HUES6 (cell line): ENCODE data around the gene MST1.
A peak's percentile ranks its signal among the peaks of the same experiment; 100 is the strongest.
"Not testable (repeated sequence)": the region's sequence is repeated elsewhere in the genome, so short reads cannot be mapped to it uniquely, and the experiment has no call there.

Experiments
- H3K27ac ChIP-seq: 2 replicates; pipeline ENCODE4 v1.7.0; 2013; ENCODE audit warnings: low read depth, mild to moderate bottlenecking, low read length, inconsistent platforms
- H3K27me3 ChIP-seq: 2 replicates; pipeline ENCODE4 v1.6.1; 2013; ENCODE audit warnings: low read length; ENCODE audit not compliant: control insufficient read depth, insufficient read depth
- H3K36me3 ChIP-seq: 2 replicates; pipeline ENCODE4 v1.6.1; 2013; ENCODE audit warnings: low read length; ENCODE audit not compliant: control insufficient read depth, insufficient read depth
- H3K4me1 ChIP-seq: 2 replicates; pipeline ENCODE4 v1.6.1; 2013; ENCODE audit warnings: low read length; ENCODE audit not compliant: control insufficient read depth, insufficient read depth
- H3K4me3 ChIP-seq: 2 replicates; pipeline ENCODE4 v1.5.1; 2013; ENCODE audit warnings: low read depth, low read length
- H3K9ac ChIP-seq: one replicate; pipeline ENCODE4 v1.6.1; 2013; ENCODE audit warnings: mild to moderate bottlenecking, low read length
- H3K9me3 ChIP-seq: 2 replicates; pipeline ENCODE4 v1.6.1; 2013; ENCODE audit warnings: low read depth, low read length; ENCODE audit not compliant: control insufficient read depth, insufficient read depth

MST1 gene

DNA sequence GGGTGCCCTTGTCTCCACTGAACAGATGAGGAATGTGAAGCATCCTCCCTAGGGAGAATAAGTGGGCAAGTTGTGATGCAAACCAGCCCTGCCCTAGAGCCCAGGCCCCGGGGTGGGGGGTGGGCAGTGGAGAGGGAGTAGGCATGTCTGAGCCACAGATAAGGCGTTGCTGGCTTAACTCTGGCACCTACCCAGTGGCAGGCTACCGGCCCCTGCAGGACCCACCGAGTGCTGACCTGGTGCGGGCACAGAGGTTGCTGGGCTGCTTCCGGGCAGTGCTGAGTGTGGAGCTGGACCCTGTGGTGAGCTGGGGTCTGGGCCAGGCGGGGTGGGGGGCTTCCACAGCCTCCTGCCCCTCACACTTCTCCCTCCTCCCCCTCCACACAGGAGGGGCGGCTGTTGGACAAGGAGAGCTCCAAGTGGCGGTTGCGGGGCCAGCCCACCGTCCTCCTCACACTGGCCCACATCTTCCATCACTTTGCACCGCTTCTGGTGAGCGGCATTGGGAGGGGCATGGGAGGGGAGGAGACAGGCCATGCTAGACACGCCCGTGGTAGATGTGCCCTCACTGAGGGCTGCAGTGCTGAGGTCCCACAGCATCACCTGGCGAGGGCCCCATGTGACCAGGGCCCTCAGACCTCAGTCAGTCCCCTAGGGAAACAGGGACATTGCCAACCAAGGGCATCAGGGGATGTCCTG lies 10.2 kb upstream of the MST1 start:
- no peaks in the 10 kb centered on the region for H3K9me3 ChIP-seq
- no peak overlapping the region for H3K9ac ChIP-seq
- H3K4me1 ChIP-seq: 0 out of 2 replicates have a peak, but pooled peaks cover 2% of the 10 kb centered on the region
- H3K36me3 ChIP-seq: peaks cover 18% of the 10 kb centered on the region
- no peak overlapping the region for H3K27ac ChIP-seq
- no peaks in the 10 kb centered on the region for H3K27me3 ChIP-seq
- H3K4me3 ChIP-seq: no peak overlapping the region

DNA sequence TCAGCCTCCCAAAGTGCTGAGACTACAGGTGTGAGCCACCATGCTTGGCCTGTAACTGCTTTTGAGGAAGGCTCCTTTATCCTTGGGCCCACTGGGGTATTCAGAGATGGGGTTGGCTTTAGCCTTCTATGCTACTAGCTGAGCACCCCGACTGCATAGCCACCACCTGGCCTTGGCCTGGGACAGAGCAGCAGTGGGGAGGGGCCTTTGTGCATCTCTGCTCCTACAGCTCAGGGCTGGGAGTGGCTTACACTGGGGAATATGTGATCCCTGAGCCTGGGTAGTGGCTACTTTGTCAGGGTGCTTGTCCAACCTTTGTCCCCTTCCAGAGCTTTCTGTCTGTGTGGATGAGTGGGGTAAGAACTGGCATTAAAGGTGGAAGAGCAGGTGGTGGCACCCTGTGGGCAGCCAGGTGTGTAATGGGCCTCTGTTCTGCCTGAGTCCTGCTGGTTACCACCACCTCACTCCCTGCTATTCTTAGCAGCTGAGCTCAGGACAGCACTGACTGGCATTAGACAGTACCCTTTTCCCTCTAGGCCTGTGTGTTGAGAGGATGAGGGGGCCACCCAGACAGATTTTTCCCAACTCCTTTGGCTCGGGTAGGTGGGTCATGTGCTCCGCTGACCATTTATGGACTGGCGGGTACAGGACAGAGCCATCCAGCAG lies 6.2 kb upstream of the MST1 start:
- not testable (repeated sequence) for H3K9me3 ChIP-seq, H3K36me3 ChIP-seq, H3K27ac ChIP-seq, H3K4me3 ChIP-seq, H3K9ac ChIP-seq, H3K4me1 ChIP-seq, H3K27me3 ChIP-seq

DNA sequence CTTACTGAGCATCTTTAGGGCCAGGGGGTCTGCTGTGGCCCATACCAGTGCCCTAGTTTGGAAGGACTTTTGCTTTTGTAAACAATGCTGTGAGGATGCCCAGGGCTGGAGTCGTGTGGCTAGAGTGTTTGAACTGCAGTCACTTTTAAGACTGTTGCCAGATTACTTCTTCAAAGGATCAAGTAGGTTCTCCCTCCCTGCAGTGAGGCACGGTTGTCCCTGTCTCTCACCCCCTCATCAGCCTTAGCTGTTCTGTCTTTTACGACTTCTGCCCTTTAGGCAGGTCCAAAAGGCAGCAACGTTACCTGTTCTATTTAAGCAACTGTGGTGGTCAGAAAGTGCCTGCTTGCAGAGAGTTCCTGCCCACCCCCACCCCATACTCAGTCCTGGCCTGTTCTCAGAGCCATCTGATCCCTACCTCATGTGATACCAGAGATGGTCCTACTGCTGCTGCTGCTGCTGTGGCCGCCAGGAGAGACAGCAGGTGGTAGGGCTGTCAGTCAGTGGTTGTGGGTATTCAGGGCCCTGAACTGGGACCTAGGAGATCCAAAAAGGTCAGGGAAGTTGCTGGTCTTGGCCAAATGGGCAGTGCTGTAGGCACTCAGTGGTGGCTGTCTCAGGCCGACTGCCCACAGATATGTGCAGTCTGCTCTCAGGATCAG lies 5.3 kb upstream of the MST1 start:
- not testable (repeated sequence) for H3K27me3 ChIP-seq, H3K27ac ChIP-seq, H3K4me1 ChIP-seq, H3K4me3 ChIP-seq, H3K9me3 ChIP-seq, H3K9ac ChIP-seq, H3K36me3 ChIP-seq

DNA sequence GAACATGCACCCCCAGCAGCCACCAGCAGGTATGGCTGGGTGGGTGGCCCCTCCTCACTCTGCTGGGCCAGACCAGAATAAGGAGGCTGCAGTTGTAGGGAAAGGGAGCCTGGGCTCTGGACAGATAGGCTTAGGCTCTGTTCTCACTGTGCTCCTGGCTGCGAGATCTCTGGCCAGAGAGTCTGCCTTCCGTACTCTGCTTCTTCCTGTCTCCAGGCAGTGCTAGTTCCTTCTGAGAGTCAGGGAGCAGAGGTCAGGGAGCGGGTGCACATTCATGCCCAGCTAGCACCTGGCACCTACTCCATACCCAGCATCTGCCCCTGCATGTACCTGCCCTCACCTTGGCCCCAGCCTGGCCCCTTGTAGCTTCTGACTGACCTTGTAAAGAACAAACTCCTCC lies 2.2 kb upstream of the MST1 start:
- not testable (repeated sequence) for H3K9me3 ChIP-seq, H3K36me3 ChIP-seq, H3K4me1 ChIP-seq, H3K9ac ChIP-seq, H3K27ac ChIP-seq, H3K4me3 ChIP-seq, H3K27me3 ChIP-seq

DNA sequence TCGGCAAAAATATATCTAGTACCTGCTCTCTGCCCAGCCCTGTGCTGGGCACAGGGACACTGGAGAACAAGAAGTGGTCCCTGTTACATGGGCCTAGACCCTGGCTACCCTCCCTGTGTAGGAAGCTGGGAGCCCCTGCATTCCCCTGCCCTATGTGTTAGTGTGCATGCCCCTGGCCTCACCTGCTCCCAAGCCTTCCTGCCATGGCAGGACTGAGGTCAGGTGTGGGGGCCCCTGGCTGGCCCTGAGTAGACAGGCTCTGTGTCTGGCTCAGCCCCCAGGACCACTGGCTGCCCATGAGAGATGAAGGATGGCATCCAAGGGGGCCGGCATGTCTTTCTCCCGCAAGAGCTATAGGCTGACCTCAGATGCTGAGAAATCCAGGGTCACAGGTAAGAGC lies 1.6 kb upstream of the MST1 start:
- not testable (repeated sequence) for H3K9ac ChIP-seq, H3K9me3 ChIP-seq, H3K4me1 ChIP-seq, H3K27ac ChIP-seq, H3K27me3 ChIP-seq, H3K4me3 ChIP-seq, H3K36me3 ChIP-seq

DNA sequence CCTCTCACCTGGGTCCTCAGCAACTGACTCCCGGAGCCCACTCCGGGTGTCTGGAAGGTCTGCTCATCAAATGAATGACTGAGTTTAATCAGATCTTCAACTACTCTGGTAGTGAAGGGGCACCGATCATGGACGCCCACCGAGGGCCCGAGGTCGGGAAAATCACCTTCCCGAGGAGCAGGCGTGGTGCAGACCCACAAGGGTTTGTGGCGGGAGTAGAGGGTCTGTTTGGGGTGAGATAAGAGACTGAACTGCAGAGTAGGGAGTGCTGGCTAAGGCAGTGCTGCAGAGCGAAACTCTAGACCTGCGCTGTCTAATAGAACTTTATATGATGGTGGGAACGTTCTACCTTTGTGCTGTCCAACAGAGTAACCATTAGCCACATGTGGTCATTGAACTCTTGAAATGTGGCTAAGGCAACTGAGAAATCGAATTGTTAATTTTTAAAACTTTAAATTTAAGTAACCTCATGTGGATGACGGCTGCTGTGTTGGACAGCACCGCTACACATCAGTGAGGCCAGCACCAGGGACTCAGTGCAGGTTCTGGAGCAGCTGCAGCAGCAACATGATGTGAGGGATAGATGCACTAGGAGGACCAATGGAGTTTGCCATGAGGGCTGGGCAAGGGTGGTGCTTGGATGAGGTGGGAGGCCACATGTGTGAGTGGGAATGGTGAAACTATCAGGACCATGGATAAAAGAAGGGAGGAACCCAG lies 792 bp upstream of the MST1 start:
- H3K36me3 ChIP-seq, H3K27ac ChIP-seq, H3K9me3 ChIP-seq: not testable (repeated sequence)

DNA sequence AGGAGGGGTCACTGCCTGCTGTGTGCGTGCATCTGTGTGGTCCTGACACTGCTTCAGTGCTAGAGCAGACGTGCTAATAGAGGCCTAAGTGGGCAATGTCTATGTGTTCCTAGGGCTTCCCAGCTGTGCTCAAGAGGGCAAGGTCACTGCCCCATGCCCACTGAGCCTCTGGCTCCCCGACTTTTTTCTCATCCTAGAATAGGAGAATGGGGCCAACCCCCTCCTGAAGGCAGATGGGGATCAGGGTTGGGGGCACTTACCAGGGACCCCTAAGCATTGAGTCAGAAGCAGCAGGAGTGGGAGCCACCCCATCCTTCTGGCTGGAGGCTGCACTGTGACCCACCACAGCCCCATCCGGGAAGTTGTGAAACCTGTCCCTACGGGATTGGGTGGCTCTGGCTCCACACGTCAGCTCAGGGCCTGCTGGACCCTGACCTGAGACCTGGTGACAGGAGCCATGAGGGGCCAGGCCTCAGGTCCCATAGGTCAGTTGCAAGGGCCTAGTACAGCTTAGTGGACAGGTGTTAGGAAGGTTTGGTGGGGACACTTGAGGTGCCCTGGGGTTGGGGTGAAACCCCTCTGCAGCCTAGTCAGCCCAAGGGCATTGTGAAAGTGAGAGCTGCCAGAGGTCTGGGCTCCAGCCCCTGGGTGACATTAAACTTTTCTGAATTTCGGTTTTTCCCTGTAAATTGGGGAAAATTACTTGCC lies 782 bp downstream of the MST1 start:
- Histone ChIP-seq H3K36me3 (peaks cover 11% of the 10 kb centered on the region), H3K4me3 (peak overlapping the region; percentile 86), H3K9ac (peak overlapping the region; percentile 84)
- not testable (repeated sequence) for H3K27me3 ChIP-seq, H3K9me3 ChIP-seq, H3K4me1 ChIP-seq, H3K27ac ChIP-seq

More for the DNA sequence above, 792 bp upstream of the MST1 start:
- peak overlapping the region; percentile 79 for H3K9ac ChIP-seq
- not testable (repeated sequence) for H3K4me1 ChIP-seq, H3K27me3 ChIP-seq
- peak overlapping the region; percentile 86 for H3K4me3 ChIP-seq

DNA sequence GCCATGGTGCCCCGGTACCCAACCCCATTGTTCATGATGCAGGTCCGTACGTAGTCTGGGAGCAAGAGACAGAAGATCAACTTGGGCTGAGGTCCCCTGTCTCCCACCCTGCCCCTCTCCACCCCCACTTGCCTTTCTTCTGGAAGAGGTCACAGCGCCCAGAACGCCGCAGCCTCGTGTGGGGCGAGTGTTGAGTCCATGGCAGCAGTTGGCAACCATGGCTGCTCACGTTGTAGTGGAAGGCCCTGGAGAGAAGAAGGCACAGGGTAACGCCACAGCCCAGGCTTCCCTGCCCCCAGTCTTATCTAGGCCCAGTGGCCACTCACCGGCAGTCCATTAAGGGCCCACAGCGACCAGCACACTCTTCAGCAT lies 1.9 kb downstream of the MST1 start:
- H3K9ac ChIP-seq, H3K27ac ChIP-seq, H3K9me3 ChIP-seq, H3K27me3 ChIP-seq, H3K4me1 ChIP-seq: not testable (repeated sequence)
- H3K4me3 ChIP-seq: peak overlapping the region; percentile 76
- peaks cover 22% of the 10 kb centered on the region for H3K36me3 ChIP-seq

DNA sequence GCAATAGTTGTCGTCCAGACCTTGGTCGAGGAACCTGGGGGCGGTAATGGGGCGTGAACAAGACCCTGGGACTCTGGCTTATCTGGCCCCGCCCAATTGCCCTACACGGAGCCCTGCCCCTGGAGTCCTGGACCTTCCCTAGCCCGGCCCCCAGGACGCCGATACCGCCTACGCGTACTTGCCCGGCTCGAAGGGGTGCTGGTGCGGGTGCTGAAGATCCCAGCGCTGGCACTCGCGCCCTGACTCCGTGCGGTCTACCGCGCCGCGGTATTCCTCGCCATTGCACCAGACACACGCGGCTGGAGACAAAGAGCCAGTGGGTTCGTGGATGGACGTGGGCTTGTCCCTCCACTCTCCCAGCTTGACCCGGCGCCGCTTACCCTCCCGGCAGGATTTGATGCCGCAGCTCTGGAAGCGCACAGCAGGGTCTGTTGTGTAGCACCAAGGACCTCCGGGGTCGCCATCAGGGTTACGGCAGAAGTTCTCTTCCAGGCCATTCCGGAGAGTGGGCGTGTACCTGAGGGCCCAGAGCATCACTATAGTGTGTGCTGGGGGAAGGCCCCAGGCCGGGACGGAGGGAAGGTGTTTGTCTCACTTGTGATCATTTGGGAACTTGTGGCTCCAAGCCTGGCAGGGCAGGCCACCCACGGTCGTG lies 2.4 kb downstream of the MST1 start:
- not testable (repeated sequence) for H3K9me3 ChIP-seq, H3K27me3 ChIP-seq, H3K4me1 ChIP-seq
- Histone ChIP-seq H3K9ac (peak overlapping the region; percentile 82), H3K4me3 (peak overlapping the region; percentile 76), H3K36me3 (peaks cover 27% of the 10 kb centered on the region), H3K27ac (0 out of 2 replicates have a peak overlapping the region, but pooled peaks have one; percentile 36)

DNA sequence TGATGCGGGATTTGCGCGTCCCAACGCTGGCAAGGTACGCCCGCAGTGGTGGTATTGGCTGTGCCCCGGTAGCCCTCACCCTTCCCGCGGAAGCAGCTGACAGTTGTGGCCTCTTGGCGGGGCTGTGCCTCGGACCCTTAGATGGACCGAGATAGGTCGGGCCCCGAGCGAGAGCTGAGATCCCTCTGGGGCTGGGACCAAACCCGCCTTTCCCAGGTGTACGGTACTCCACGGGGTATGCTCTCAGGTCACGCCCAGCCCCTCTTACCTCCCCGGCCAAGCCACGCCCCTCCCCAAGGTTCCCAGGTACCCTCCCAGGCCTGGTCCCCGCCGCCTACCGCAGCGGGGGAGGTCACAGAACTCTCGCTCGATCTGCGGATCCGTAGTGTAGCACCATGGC lies 2.9 kb downstream of the MST1 start:
- H3K9me3 ChIP-seq, H3K9ac ChIP-seq, H3K27me3 ChIP-seq, H3K27ac ChIP-seq, H3K4me1 ChIP-seq: not testable (repeated sequence)
- peaks cover 32% of the 10 kb centered on the region for H3K36me3 ChIP-seq
- H3K4me3 ChIP-seq: peak overlapping the region; percentile 76
